Pancreas (tissue), 10 donors: ENCODE results near the gene KAZN. TPM values are rescaled to one million over a fixed set of nuclear protein-coding genes. Genes with fewer than 3 reads are reported as not detected.

ENCODE experiments used
- ATAC-seq, 4 donors: fragments of 200-7000 bp; cut with Tn5 transposase; one replicate each; pipeline versions ENCODE4 v1.8.0 to v1.9.1; 2020; ENCODE audit warnings: mild to moderate bottlenecking in 4 of 4, moderate library complexity in 4 of 4
- DNase-seq, 6 donors: peaks; one replicate each; pipeline ENCODE4 v3.0.0-alpha.2; 2020
- FAIRE-seq: peaks from 2 replicates; lab custom pipeline; 2012; peaks lifted over from hg19 to GRCh38; lab: Jason Lieb, UNC
- H3K27ac ChIP-seq, 4 donors: fragments of 200-600 bp; sonication (generic); 1 replicate in 3 of 4; 2 replicates in 1 of 4; pipeline versions ENCODE4 v1.5.0 to v1.8.0; 2020
- H3K27me3 ChIP-seq, 4 donors: fragments of 200-600 bp; one replicate each; pipeline ENCODE4 v1.8.0; 2021
- H3K36me3 ChIP-seq, 3 donors: fragments of 200-600 bp; sonication (generic) in 1 of 3; one replicate each; pipeline versions ENCODE4 v1.5.0 to v1.8.0; 2020 to 2021
- H3K4me1 ChIP-seq, 3 donors: fragments of 200-600 bp; one replicate each; pipeline ENCODE4 v1.8.0; 2021
- H3K4me3 ChIP-seq, 4 donors: fragments of 200-600 bp; sonication (generic) in 2 of 4; one replicate each; pipeline versions ENCODE4 v1.5.0 to v1.8.0; 2020 to 2021
- H3K9me3 ChIP-seq, 4 donors: fragments of 200-600 bp; one replicate each; pipeline ENCODE4 v1.8.0; 2021
- CTCF ChIP-seq, 4 donors: fragments of 200-600 bp; sonication (generic) in 3 of 4; IDR thresholded peaks; one replicate each; pipeline versions ENCODE4 v1.5.0 to v1.8.0; 2021; ENCODE audit warnings: antibody characterized with exemption in 4 of 4
- WGBS, 2 donors: extraction: QIAGEN DNeasy Blood & Tissue Kit; methylation state at CpG; one replicate each; pipeline ENCODE4 v1.1.7; 2013; 5-methylcytosine and 5-hydroxymethylcytosine counted together
- intact Hi-C, 3 donors: fragments of 100-400 bp; cut with DNase I; formaldehyde crosslinking; loops; one replicate each; pipeline versions ENCODE4 v1.11.1 to v1.14.2; 2022
- polyA plus RNA-seq, 2 donors: library from polyadenylated mRNA; stranded (reverse); fragments of 200-250 nt; gene quantifications; one replicate each; pipeline ENCODE4 v1.2.3, GENCODE V29; 2013
- total RNA-seq, 6 donors: library from RNA; stranded (reverse); fragmentation: NEBNext Ultra II Directional in 4 of 6; extraction: Animal tissue kit (Norgen Biotek cat#: 25700) in 4 of 6; gene quantifications; one replicate each; pipeline versions ENCODE4 v1.2.1 to v1.2.4, GENCODE V29; 2021 to 2023
- donor health status: healthy with polysubstance abuse.
- donor health status: DM: no; HTN: no; CAD: no; lungs with moderate emphysema.
- donor health status: DM: no; HTN: no; CAD: no.
- donor health status: control.
- donor health status: control.
- donor health status: Bipolar disorder and iron deficiency.
- donor health status: DM: yes; HTN: yes; CAD: no.
- donor health status: DM: no; HTN: no; CAD: no.
- donor health status: DM: no; HTN: no; CAD: no.
- donor health status: DM: yes; HTN: yes; CAD: no.

KAZN gene
- total and polyA plus RNA-seq, 8 donors: 2.4 to 6.0 (median 4.1) TPM

- no peaks in the 10 kb centered on the region for H3K27me3 ChIP-seq
Observed at GRCh38 chr1:14716474-14716873, 118.0 kb downstream of the KAZN start.

GRCh38 chr1:14718476-14718875 is 120.0 kb downstream of the KAZN start:
- ATAC-seq: no peak
- Histone ChIP-seq H3K4me3 (no peak overlapping the region), H3K9me3 (no peaks in the 10 kb centered on the region), H3K4me1 (no peaks in the 10 kb centered on the region), H3K27ac (no peak overlapping the region), H3K36me3 (no peaks in the 10 kb centered on the region), H3K27me3 (no peaks in the 10 kb centered on the region)
- WGBS, 2 donors: 79 to 86% methylated on average over 7 of the region's 7 CpGs
- intact Hi-C loops: no loop called here
- TF ChIP-seq CTCF (IDR thresholded peaks at IDR 0.05): no peak
- no peak for FAIRE-seq
- no peak for DNase-seq

More at GRCh38 chr1:14716474-14716873, 118.0 kb downstream of the KAZN start:
- no peak for TF ChIP-seq CTCF (IDR thresholded peaks at IDR 0.05)
- ATAC-seq: no peak
- no peak overlapping the region for H3K4me3 ChIP-seq
- FAIRE-seq: no peak
- DNase-seq: no peak
- WGBS, 2 donors: 71 to 80% methylated on average over 5 of the region's 5 CpGs
- no peaks in the 10 kb centered on the region for H3K4me1 ChIP-seq
- intact Hi-C loops: no loop called here
- no peaks in the 10 kb centered on the region for H3K36me3 ChIP-seq
- H3K27ac ChIP-seq: no peak overlapping the region
- no peaks in the 10 kb centered on the region for H3K9me3 ChIP-seq

- H3K36me3 ChIP-seq: no peaks in the 10 kb centered on the region
- WGBS, 2 donors: 58 to 67% methylated on average over 11 of the region's 11 CpGs
- FAIRE-seq: no peak
- TF ChIP-seq CTCF (IDR thresholded peaks at IDR 0.05): no peak
- no peak overlapping the region for H3K27ac ChIP-seq
- H3K27me3 ChIP-seq: no peaks in the 10 kb centered on the region
- DNase-seq: no peak
- no peak for ATAC-seq
- H3K9me3 ChIP-seq: no peaks in the 10 kb centered on the region
- no peaks in the 10 kb centered on the region for H3K4me1 ChIP-seq
- H3K4me3 ChIP-seq: no peak overlapping the region
- intact Hi-C loops: no loop called here
Observed at GRCh38 chr1:14723401-14723800, 124.9 kb downstream of the KAZN start.

- Histone ChIP-seq H3K4me3 (no peak overlapping the region), H3K4me1 (no peaks in the 10 kb centered on the region), H3K27me3 (no peaks in the 10 kb centered on the region), H3K27ac (no peak overlapping the region), H3K36me3 (no peaks in the 10 kb centered on the region), H3K9me3 (no peaks in the 10 kb centered on the region)
- FAIRE-seq: no peak
- ATAC-seq: no peak
- intact Hi-C loops: no loop called here
- 32 to 37% methylated on average over 5 of the region's 5 CpGs for WGBS, 2 donors
- TF ChIP-seq CTCF (IDR thresholded peaks at IDR 0.05): no peak
- DNase-seq: no peak
Observed at GRCh38 chr1:14724246-14724645, 125.8 kb downstream of the KAZN start.

- Histone ChIP-seq H3K36me3 (no peaks in the 10 kb centered on the region), H3K27me3 (no peaks in the 10 kb centered on the region), H3K9me3 (no peaks in the 10 kb centered on the region), H3K4me1 (no peaks in the 10 kb centered on the region), H3K4me3 (no peak overlapping the region), H3K27ac (no peak overlapping the region)
- no peak for TF ChIP-seq CTCF (IDR thresholded peaks at IDR 0.05)
- WGBS, 2 donors: 62 to 64% methylated on average over 7 of the region's 7 CpGs
- intact Hi-C loops: no loop called here
- DNase-seq (no peak), FAIRE-seq (no peak), ATAC-seq (no peak)
Observed at GRCh38 chr1:14724678-14725077, 126.2 kb downstream of the KAZN start.
